Lower leg skin (tissue), 3 donors: ENCODE results near the gene CLN6.

ENCODE experiments used
- POLR2A ChIP-seq, 2 donors: fragments of 450-650 bp; IDR thresholded peaks; one replicate each; pipeline ENCODE4 v1.6.1; 2016 to 2017; ENCODE audit warnings: antibody characterized with exemption in 2 of 2, mild to moderate bottlenecking in 1 of 2, moderate library complexity in 1 of 2
- TF ChIP-seq, protein P1 (sequence below), 3 donors: fragments of 450-650 bp; IDR thresholded peaks; one replicate each; pipeline ENCODE4 v1.5.1; 2016; ENCODE audit warnings: antibody characterized with exemption in 3 of 3, mild to moderate bottlenecking in 3 of 3, moderate library complexity in 2 of 3

DNA sequence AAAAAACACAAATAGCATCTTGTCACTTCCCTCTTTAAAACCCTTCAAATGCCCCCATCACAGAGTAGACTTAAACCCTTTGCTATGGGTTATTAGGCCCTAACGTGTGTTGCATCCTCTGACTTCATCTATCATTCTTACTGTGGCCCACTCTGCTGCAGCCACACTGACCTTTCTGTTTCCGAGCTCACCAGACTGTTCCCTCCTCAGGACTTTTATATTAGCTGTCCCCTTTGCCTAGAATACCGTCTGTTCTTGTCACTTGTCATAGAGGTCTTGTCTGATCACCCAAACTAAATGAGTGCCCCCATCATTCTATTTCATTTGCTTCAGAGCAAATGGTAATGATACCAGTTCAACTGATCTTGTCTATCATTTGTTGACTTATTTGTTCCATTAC is 47.1 kb upstream of the CLN6 start:
- TF ChIP-seq, protein P1, sequence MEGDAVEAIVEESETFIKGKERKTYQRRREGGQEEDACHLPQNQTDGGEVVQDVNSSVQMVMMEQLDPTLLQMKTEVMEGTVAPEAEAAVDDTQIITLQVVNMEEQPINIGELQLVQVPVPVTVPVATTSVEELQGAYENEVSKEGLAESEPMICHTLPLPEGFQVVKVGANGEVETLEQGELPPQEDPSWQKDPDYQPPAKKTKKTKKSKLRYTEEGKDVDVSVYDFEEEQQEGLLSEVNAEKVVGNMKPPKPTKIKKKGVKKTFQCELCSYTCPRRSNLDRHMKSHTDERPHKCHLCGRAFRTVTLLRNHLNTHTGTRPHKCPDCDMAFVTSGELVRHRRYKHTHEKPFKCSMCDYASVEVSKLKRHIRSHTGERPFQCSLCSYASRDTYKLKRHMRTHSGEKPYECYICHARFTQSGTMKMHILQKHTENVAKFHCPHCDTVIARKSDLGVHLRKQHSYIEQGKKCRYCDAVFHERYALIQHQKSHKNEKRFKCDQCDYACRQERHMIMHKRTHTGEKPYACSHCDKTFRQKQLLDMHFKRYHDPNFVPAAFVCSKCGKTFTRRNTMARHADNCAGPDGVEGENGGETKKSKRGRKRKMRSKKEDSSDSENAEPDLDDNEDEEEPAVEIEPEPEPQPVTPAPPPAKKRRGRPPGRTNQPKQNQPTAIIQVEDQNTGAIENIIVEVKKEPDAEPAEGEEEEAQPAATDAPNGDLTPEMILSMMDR (IDR thresholded peaks at IDR 0.05): no peak
- no peak for TF ChIP-seq POLR2A (IDR thresholded peaks at IDR 0.05)
